Mesenchymal stem cell (in vitro differentiated cells and primary cell): ENCODE measurements around the gene ZG16.

Source experiments
- DNase-seq: peaks from one replicate; pipeline ENCODE4 v3.0.0-alpha.2; 2013
- H2AFZ ChIP-seq: one replicate; pipeline ENCODE4 v1.6.1; 2013; ENCODE audit warnings: low read depth, mild to moderate bottlenecking, control low read depth, inconsistent platforms, low read length, moderate library complexity
- H2AK5ac ChIP-seq: 2 replicates; pipeline ENCODE4 v1.6.1; 2013; ENCODE audit warnings: low read length, moderate library complexity, mild to moderate bottlenecking, inconsistent platforms; ENCODE audit not compliant: severe bottlenecking
- H2BK120ac ChIP-seq: one replicate; pipeline ENCODE4 v1.6.1; 2013; ENCODE audit warnings: low read depth, mild to moderate bottlenecking, inconsistent platforms, low read length, moderate library complexity
- H2BK12ac ChIP-seq, 2 experiments: one replicate each; pipeline ENCODE4 v1.6.1; 2013; ENCODE audit warnings: inconsistent platforms in 2 of 2, low read length in 2 of 2, mild to moderate bottlenecking in 2 of 2, moderate library complexity in 2 of 2, control low read depth in 1 of 2
- H2BK15ac ChIP-seq: one replicate; pipeline ENCODE4 v1.6.1; 2013; ENCODE audit warnings: mild to moderate bottlenecking, low read depth, inconsistent platforms; ENCODE audit not compliant: poor library complexity, severe bottlenecking
- H2BK5ac ChIP-seq: 2 replicates; pipeline ENCODE4 v1.6.1; 2013; ENCODE audit warnings: low read depth, mild to moderate bottlenecking, low read length, control low read depth, inconsistent platforms; ENCODE audit not compliant: poor library complexity, severe bottlenecking
- H3K14ac ChIP-seq, 2 experiments: one replicate each; pipeline ENCODE4 v1.6.1; 2013; ENCODE audit warnings: inconsistent platforms in 2 of 2, low read length in 2 of 2, control low read depth in 1 of 2, mild to moderate bottlenecking in 1 of 2, moderate library complexity in 1 of 2
- H3K18ac ChIP-seq, 2 experiments: one replicate each; pipeline ENCODE4 v1.6.1; 2013; ENCODE audit warnings: inconsistent platforms in 2 of 2, low read length in 2 of 2, control low read depth in 1 of 2, low read depth in 1 of 2, mild to moderate bottlenecking in 1 of 2
- H3K23ac ChIP-seq, 2 experiments: one replicate each; pipeline ENCODE4 v1.6.1; 2013; ENCODE audit warnings: inconsistent platforms in 2 of 2, low read length in 2 of 2, mild to moderate bottlenecking in 2 of 2, moderate library complexity in 2 of 2, control low read depth in 1 of 2
- H3K27ac ChIP-seq: 2 replicates; pipeline ENCODE4 v1.5.1; 2013; ENCODE audit warnings: mild to moderate bottlenecking, moderate library complexity, low read length, control low read depth, inconsistent platforms; ENCODE audit not compliant: poor library complexity, severe bottlenecking
- H3K27me3 ChIP-seq, 2 experiments: 2 replicates each; pipeline versions ENCODE4 v1.6.1 to v1.7.0; 2013; ENCODE audit warnings: low read length in 2 of 2, mild to moderate bottlenecking in 2 of 2, moderate library complexity in 2 of 2, control low read depth in 1 of 2, inconsistent platforms in 1 of 2; ENCODE audit not compliant: control insufficient read depth in 1 of 2, insufficient read depth in 1 of 2
- H3K36me3 ChIP-seq, 2 experiments: 2 replicates each; pipeline versions ENCODE4 v1.6.1 to v1.7.0; 2013; ENCODE audit warnings: low read length in 2 of 2, control low read depth in 1 of 2, inconsistent platforms in 1 of 2, low read depth in 1 of 2, mild to moderate bottlenecking in 1 of 2; ENCODE audit not compliant: insufficient read depth in 2 of 2, control insufficient read depth in 1 of 2
- H3K4ac ChIP-seq, 2 experiments: one replicate each; pipeline ENCODE4 v1.6.1; 2013; ENCODE audit warnings: inconsistent platforms in 2 of 2, low read length in 2 of 2, mild to moderate bottlenecking in 2 of 2, moderate library complexity in 2 of 2, control low read depth in 1 of 2, low read depth in 1 of 2
- H3K4me1 ChIP-seq: 2 replicates; pipeline ENCODE4 v1.6.1; 2013; ENCODE audit warnings: low read depth, low read length, control low read depth; ENCODE audit not compliant: control insufficient read depth, insufficient read depth
- H3K4me2 ChIP-seq: 2 replicates; pipeline ENCODE4 v1.6.1; 2013; ENCODE audit warnings: low read length, mild to moderate bottlenecking, inconsistent platforms; ENCODE audit not compliant: poor library complexity, severe bottlenecking
- H3K4me3 ChIP-seq, 2 experiments: 2 replicates each; pipeline versions ENCODE4 v1.5.1 to v1.7.0; 2013; ENCODE audit warnings: low read length in 2 of 2, mild to moderate bottlenecking in 2 of 2, control low read depth in 1 of 2, low read depth in 1 of 2; ENCODE audit not compliant: insufficient read depth in 1 of 2
- H3K79me1 ChIP-seq: replicated peaks from 2 replicates; pipeline ENCODE4 v1.6.1; 2013; ENCODE audit warnings: mild to moderate bottlenecking, control low read depth, low read length, inconsistent platforms; ENCODE audit not compliant: poor library complexity, severe bottlenecking
- H3K9ac ChIP-seq: 2 replicates; pipeline ENCODE4 v1.7.0; 2013; ENCODE audit warnings: mild to moderate bottlenecking, low read length, moderate library complexity
- H3K9me3 ChIP-seq: 2 replicates; pipeline ENCODE4 v1.7.0; 2013; ENCODE audit warnings: mild to moderate bottlenecking, low read length; ENCODE audit not compliant: control insufficient read depth
- H4K8ac ChIP-seq: one replicate; pipeline ENCODE4 v1.6.1; 2013; ENCODE audit warnings: inconsistent platforms, mild to moderate bottlenecking, low read length, moderate library complexity
- H4K91ac ChIP-seq: one replicate; pipeline ENCODE4 v1.6.1; 2013; ENCODE audit warnings: mild to moderate bottlenecking, low read length, inconsistent platforms
- WGBS: methylation state at CpG from one replicate; pipeline ENCODE4 v1.1.7; 2013; ENCODE audit warnings: mixed read lengths; 5-methylcytosine and 5-hydroxymethylcytosine counted together

The ZG16 gene

DNA sequence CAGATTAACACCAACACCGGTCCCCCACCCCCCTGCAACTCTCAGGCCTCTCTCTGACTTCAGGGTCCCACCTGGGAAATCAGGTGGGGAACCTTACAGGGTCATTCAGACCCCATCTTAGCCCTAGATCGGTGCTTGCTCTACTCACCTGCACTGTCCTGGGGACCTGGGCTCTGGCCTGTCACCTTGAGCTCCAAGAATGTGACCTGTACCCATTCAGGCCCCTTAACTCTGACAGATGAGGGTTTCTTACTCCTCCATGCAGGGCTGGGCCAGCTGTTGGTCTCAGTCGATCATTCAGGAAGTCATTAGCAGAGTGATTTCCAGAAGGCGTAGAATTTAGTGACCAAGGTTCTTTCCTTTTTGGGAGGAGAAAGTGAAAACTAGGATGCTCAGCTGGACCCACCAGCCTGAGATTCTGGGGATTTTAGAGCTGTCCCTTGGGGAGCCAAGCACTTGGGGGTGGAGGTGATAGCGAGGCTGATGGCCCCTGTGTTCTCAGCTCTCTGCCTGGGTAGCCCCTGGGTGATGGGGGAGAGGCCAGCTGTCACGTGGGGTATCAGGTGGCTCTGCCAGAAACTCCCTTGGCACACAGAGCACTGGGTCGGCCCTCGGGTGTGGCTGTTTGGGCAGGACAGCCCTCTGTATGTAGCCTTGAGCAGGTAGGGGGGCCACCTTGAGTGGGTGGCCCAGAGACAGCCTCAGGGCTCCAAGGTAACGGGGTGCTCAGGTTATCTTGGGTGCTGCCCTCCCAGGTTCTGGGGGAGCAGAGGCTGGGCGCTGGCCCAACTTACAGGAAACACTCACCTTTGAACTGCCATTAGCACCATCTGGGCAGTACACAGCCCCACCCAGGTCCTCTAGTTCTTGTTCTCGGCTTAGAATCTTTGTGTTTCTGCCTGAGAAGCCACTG is 42.9 kb downstream of the ZG16 start:
- Histone ChIP-seq H3K27ac (peak overlapping the region; percentile 99), H3K9ac (peak overlapping the region; percentile 97), H3K79me1 (no peaks in the 10 kb centered on the region), H3K27me3 (no peaks in the 10 kb centered on the region), H4K91ac (peak overlapping the region; percentile 94), H2BK120ac (no peak overlapping the region), H3K9me3 (no peaks in the 10 kb centered on the region), H3K36me3 (peaks cover 11 to 31% of the 10 kb centered on the region in 2 experiments), H3K4me2 (peak overlapping the region; percentile 65), H2BK5ac (peak overlapping the region; percentile 94), H3K4ac (peak overlapping the region; percentile 69 to 84), H3K14ac (peak overlapping the region in 1 of 2 experiments; percentile 78), H3K4me1 (peaks cover 47% of the 10 kb centered on the region), H4K8ac (peak overlapping the region; percentile 36), H2AFZ (no peak overlapping the region), H3K4me3 (peak overlapping the region; percentile 48 to 97), H2AK5ac (peak overlapping the region; percentile 99), H3K23ac (no peak overlapping the region), H2BK12ac (peak overlapping the region; percentile 49 to 75), H2BK15ac (peak overlapping the region; percentile 28), H3K18ac (peak overlapping the region; percentile 68)
- peak; percentile 23 for DNase-seq
- 54% methylated on average over 11 of the region's 11 CpGs for WGBS

DNA sequence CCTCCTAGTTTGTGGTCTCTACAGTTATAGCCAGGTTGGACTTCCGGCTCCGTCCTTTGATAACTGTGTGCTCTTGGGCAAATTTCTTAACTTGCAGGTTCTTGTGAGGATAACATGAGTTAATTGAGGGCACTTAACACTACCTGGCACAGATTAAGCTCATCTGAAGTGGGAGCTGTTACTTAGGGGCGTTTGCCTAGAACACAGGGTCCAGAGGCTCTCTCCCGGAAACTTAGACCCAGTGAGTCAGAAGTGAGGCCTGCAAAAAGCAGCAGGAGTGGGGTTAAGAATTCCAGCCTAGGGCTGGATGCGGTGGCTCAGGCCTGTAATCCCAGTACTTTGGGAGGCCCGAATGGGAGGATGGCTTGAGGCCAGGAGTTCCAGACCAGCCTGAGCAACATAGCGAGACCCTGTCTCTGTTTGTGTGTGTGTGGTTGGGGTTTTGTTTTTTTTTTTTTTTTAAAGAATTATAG is 43.6 kb downstream of the ZG16 start:
- Histone ChIP-seq H3K27me3 (no peaks in the 10 kb centered on the region), H3K4ac (peak overlapping the region; percentile 15 to 84), H3K18ac (peak overlapping the region; percentile 68 to 85), H3K4me2 (peak overlapping the region; percentile 65), H2BK5ac (peak overlapping the region; percentile 94), H2BK15ac (no peak overlapping the region), H2AFZ (no peak overlapping the region), H2BK120ac (no peak overlapping the region), H3K27ac (peak overlapping the region; percentile 99), H3K9ac (peak overlapping the region; percentile 97), H3K79me1 (no peaks in the 10 kb centered on the region), H3K9me3 (no peaks in the 10 kb centered on the region), H3K23ac (no peak overlapping the region), H4K91ac (peak overlapping the region; percentile 94), H3K4me1 (peaks cover 51% of the 10 kb centered on the region), H3K4me3 (peak overlapping the region; percentile 14 to 97), H3K36me3 (peaks cover 11 to 31% of the 10 kb centered on the region in 2 experiments), H2AK5ac (peak overlapping the region; percentile 99), H2BK12ac (peak overlapping the region in 1 of 2 experiments; percentile 75), H3K14ac (no peak overlapping the region), H4K8ac (peak overlapping the region; percentile 45)
- WGBS = 22% methylated on average over 7 of the region's 7 CpGs
- DNase-seq = peak; percentile 86

DNA sequence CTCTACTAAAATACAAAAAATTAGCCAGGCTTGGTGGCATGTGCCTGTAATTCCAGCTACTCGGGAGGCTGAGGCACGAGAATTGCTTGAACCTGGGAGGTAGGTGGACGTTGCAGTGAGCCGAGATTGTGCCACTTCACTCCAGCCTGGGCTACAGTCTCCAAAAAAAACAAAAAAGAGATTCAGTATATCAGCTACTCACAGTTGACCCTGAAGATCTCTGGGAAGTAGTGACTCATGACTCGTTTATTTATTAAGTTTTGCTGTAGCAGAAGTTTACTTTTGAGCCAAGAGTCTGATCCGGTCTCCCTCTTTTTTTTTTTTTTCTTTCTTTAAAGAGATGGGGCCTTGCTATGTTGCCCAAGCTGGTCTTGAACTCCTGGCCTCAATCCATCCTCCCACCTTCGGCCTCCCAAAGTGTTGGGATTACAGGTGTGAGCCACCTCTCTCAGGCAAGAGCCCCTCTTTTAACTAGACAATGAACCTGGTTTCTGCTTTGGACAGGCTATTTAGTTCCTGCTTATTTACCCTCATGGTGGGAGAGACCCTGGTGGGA is 46.6 kb downstream of the ZG16 start:
- H3K23ac ChIP-seq = peak overlapping the region in 1 of 2 experiments; percentile 86
- 8% methylated on average over 5 of the region's 7 CpGs for WGBS
- peak overlapping the region; percentile 71 to 72 for H3K18ac ChIP-seq
- peak overlapping the region; percentile 74 for H4K91ac ChIP-seq
- peak overlapping the region; percentile 19 to 20 for H2BK12ac ChIP-seq
- H3K36me3 ChIP-seq = peaks cover 0 to 19% of the 10 kb centered on the region in 2 experiments
- peak overlapping the region; percentile 85 for H3K9ac ChIP-seq
- peak overlapping the region; percentile 42 for H2BK120ac ChIP-seq
- H3K27me3 ChIP-seq = no peaks in the 10 kb centered on the region
- DNase-seq = peak; percentile 81
- peak overlapping the region; percentile 79 to 94 for H3K4ac ChIP-seq
- H3K4me1 ChIP-seq = peaks cover 41% of the 10 kb centered on the region
- no peaks in the 10 kb centered on the region for H3K79me1 ChIP-seq
- H4K8ac ChIP-seq = peak overlapping the region; percentile 36
- peak overlapping the region; percentile 95 for H2BK15ac ChIP-seq
- H3K9me3 ChIP-seq = no peaks in the 10 kb centered on the region
- peak overlapping the region; percentile 96 for H3K27ac ChIP-seq
- peak overlapping the region; percentile 21 to 26 for H3K14ac ChIP-seq
- peak overlapping the region; percentile 94 for H2AK5ac ChIP-seq
- peak overlapping the region in 1 of 2 experiments; percentile 72 for H3K4me3 ChIP-seq
- H2BK5ac ChIP-seq = peak overlapping the region; percentile 83
- H2AFZ ChIP-seq = no peak overlapping the region
- peak overlapping the region; percentile 13 for H3K4me2 ChIP-seq
